ENCODE measurements around the gene CALM3.
A peak's percentile ranks its signal among the peaks of the same experiment; 100 is the strongest.
"Not testable (repeated sequence)": the region's sequence is repeated elsewhere in the genome, so short reads cannot be mapped to it uniquely, and the experiment has no call there.

The CALM3 gene

DNA sequence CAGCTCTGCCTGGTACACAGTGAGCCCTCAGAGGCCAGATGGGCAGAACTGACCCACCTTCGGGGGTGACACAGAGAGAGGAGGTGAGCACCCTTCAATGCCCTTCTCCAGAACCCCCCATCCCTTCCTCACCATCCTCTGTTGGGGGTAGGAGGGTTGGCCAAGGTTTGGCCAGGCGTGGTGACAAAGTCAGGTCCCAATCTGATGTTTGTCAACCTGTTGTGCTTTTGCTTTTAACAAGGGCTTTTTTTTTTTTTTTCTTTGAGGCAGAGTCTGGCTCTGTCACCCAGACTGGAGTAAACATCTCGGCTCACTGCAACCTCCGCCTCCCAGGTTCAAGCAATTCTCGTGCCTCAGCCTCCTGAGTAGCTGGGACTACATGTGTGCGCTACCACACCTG lies 16.5 kb downstream of the CALM3 start:
- no peak for DNase-seq

DNA sequence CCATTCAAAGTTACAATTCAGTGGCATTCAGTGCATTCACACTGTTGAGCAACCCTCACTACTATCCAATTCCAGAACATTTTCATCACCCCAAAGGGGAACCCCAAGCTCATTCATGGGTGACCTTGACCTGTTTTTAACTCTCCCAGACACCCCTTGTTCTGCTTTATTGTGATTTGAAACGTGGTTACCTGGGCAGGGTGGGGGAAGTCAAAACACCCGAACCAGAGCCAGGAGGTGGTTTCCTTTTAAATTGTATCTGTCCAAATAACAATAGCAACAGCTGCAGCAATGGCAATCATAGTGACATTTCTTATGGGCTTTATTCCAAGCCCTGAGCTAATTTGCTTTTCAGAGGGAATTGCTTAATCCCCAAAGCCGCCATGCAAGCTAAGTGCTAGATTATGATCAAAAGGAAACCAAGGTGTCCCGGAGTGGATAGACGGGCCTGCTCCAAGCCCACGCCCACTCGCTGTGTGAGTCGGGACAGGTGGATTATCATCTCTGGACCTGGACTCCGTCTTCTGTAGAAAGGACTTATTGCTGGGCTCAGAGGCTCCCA lies 17.6 kb downstream of the CALM3 start:
- no peak for DNase-seq

DNA sequence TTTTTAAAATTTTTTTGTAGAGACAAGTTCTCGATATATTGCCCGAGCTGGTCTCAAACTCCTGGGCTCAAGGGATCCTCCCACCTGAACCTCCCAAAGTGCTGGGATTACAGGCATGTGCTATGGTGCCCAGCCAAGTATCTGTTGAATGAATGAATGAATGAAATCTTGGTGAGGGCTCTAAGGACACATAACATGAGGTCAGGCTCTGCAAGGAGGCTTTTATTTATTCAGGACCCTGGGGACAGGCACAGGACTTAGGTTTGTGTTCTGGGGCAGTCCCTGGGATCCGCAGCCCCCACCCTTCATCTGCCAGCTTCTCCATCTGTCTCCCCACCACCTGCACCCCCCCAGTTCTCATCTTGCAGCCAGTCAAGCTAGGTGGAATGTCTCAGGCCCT lies 19.1 kb downstream of the CALM3 start:
- DNase-seq = no peak

- no peak for DNase-seq
Observed at GRCh38 chr19:46620716-46621115, 19.6 kb downstream of the CALM3 start.

- no peak for DNase-seq
Observed at GRCh38 chr19:46621191-46622117, 20.3 kb downstream of the CALM3 start.

DNA sequence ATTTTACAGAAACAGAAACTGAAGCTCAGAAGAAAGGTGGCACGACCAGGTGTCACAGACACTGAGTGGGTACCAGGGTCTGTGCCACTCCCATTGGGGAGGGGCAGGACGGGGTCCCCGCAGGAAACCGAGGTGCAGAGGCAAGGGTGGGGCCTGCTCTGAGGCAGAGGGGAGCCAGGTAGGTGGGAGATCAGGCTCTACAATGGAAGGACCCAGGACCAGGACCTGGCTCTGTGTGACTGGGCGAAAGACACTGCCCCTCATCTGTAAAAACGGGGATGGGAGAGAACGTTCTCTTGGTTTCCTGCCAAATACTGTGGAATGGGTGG lies 21.0 kb downstream of the CALM3 start:
- DNase-seq = no peak

- no peak for DNase-seq
Observed at GRCh38 chr19:46623915-46624502, 22.9 kb downstream of the CALM3 start.

DNA sequence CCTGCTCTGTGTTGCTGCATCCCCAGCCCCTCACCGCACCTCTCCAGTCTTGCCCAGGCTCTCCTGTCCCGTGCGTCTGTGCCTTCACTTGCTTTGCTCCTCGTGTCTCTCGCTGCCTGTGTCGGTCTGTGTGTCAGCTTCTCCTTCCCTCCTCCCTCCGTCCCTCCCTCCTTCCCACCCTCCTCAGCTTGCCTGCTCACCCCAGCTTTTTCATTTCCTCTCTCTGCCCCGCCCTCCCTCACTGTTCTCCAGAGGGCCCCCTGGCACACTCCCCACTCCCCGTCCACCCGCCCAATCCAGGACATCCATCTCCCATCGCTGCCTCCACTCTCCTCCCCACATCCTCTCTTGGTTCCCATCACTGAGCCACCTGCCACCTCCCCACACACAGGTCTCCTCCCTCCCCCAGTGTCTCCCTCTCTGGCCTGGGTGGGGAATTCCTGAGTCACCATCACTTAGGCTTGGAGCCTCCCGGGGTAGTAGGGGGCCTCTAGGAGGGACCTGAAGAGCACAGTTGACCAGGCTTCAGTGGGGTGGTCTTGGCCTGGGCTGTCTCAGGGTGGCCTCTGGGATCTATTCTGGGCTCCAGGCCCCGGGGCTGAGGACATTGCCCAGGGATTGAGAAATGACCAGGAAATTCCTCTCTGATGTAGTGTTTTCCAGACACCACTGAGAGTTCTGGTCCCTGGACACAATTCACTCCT lies 24.0 kb downstream of the CALM3 start, which contains the start of gene PTGIR:
PTGIR (minus strand) TSS at position 132 of the 704 bp plus-strand sequence. CDS start 864 bp downstream, outside the sequence.
- peak; percentile 83 for DNase-seq

- no peak for DNase-seq
Observed at GRCh38 chr19:46625731-46626130, 24.6 kb downstream of the CALM3 start.

GRCh38 chr19:46626446-46626845 lies 25.3 kb downstream of the CALM3 start:
- no peak for DNase-seq

DNA sequence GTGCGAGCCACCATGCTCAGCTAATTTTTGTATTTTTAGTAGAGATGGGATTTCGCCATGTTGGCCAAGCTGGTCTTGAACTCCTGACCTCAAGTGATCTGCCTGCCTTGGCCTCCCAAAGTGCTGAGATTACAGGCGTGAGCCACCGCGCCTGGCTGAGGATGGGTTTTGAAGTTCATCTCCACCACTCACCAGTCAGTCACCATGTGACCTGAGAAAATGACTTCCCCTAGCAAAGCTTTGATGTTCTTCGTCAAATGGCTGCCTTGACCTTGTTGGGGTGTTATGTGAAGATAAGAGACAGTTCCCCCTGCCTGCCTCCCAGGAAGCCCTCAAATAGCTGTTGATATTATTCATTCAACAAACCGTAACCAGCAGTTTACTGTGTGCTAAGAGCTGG lies 27.8 kb downstream of the CALM3 start:
- DNase-seq = not testable (repeated sequence)

- DNase-seq = no peak
Observed at GRCh38 chr19:46629546-46630025, 28.5 kb downstream of the CALM3 start.

DNA sequence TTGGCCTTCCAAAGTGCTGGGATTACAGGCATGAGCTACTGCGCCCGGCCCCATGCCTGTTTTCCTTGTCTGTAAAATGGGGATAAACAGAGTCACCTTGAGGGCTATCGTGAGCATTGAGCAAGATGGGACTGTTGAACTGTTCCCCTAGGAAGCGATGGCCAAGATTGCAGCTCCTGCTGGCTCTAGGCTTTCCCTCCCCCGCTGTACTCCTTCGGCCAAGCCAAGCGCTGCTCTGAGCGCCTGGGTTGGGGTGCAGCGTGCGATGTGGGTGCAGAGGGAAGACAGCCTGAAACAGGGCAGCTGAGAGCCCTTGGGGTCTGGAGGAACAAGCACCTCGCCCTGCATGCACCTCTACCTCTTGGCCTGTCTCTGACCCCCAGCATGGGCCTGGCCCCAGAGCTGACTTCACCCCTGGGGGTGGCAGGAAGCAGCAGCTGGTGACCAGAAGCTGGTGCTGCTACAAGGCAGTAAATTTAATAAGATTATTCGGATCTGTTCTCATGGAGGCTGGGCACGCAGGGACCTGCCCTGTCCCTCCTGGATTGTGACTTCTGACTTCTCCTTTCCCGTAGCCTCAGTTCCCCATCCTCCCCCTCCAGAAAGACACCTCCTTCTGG lies 29.6 kb downstream of the CALM3 start:
- DNase-seq = no peak

DNA sequence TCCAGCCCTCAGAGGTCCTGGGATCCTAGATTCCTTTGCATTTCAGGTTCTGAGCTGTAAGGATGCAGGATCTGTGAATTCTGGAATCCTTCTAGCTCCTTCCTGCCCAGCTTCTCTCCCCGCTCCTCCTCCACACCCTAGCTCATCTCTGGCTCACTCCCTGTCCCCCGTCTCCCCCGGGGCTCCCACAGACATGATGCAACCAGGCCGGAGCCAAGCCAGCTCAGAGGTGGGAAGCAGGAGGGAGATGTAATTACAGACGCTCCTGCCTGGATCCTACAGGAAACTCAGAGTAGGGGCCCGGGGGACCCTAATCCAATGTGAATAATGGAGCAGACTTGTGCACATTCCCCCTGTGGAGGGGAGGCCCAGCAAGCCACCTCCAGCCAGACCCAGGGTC lies 30.4 kb downstream of the CALM3 start:
- no peak for DNase-seq

DNA sequence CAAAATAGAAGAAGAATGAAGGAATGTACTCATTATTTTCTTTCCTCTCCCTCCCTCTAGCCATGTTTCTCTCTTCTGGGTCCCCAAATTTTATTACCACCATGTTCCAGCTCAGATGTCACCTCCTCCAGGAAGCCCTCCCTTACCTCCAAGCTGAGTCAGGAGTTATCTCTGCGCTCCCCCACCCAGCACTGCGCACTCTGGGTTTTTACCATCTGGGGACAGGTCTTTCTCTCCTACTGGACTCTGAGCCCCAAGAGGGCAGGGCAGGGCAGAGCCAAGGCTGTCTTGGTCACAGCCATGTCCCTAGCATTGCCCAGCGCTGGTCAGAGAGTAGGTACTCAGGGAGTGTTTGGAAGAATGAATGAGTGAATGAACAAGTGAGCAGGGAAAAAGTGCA lies 32.0 kb downstream of the CALM3 start:
- DNase-seq = no peak

- DNase-seq = peak; percentile 88
Observed at GRCh38 chr19:46634045-46634655, 33.0 kb downstream of the CALM3 start.

DNA sequence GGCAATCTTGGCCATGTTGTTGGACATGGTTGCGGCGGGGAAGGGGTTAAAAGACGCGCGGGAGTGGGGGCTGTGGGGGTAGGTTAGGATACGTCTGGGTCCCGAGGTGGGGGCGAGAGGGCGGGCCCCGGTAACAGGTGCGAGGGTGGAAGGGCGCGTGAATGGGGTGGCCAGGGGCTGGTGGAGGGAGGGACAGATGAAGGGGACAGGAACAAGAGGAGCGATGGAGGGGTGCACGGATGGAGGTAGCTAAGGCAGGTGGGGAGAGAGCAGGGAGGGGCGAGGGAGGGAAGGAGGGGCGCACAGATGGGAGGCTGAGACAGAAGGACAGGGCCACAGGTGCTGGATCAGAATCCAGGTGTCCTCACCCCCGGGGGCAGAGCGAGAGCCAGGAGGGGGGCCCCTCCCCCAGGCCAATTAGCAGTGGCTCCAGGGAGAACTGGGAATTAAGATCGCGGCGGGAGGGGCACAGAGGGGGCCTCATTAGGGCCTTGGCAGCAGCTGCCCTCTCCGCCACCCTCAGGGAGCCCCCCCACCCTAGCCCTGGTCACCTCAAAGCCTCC lies 33.6 kb downstream of the CALM3 start:
- no peak for DNase-seq

- DNase-seq = no peak
Observed at GRCh38 chr19:46635920-46636761, 35.0 kb downstream of the CALM3 start, which contains the start of gene GNG8. GNG8 (minus strand) TSS chr19:46636202; CDS start chr19:46634682, 1,520 bp downstream.

- no peak for DNase-seq
Observed at GRCh38 chr19:46637224-46637623, 36.1 kb downstream of the CALM3 start.

DNA sequence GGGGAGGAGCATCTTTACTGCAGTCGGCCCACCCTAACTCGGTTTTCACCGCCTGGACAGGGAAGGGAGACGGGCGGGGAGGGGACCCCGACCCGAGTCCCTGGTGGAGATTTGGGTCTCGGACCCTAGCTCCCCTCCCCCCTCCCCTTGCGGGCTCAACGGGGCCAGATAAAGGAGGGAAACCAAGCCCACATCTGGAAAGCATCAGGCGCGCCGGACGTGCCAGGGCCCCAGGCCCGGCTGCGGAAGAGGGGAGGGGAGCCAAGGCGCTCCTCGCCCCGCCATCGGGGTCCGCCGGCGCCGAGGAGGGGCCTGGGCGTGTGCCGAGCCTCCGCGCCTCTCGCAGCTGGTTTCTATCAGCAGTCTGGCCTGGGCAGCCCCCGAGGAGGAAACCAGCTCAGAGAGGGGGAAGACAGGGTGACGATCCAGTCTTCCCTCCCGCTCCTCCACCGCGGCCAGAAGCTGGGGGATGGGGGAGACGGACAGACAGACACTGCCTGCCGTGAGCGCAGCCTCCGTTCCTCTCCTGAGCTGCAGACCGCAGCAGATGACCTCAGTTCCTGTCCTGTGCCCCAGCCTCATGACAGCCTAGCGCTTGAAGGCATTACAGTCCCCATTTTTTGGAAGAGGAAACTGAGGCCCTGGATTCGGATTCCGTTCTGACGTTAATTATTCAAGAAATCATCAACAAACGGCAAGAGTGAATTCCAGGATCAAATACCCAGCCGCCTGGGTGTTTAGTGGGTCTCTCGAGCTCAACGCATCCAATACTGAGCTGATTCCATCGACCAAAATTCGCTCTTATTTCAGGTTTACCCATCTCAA lies 38.4 kb downstream of the CALM3 start:
- peak; percentile 90 for DNase-seq
